ENCODE results near the gene MYO5B.

GRCh38 chr18:49827996-49828395, 367.0 kb downstream of the MYO5B start:
- TF ChIP-seq POLR2A (IDR thresholded peaks at IDR 0.05), result no peak
- TF ChIP-seq, protein P1, sequence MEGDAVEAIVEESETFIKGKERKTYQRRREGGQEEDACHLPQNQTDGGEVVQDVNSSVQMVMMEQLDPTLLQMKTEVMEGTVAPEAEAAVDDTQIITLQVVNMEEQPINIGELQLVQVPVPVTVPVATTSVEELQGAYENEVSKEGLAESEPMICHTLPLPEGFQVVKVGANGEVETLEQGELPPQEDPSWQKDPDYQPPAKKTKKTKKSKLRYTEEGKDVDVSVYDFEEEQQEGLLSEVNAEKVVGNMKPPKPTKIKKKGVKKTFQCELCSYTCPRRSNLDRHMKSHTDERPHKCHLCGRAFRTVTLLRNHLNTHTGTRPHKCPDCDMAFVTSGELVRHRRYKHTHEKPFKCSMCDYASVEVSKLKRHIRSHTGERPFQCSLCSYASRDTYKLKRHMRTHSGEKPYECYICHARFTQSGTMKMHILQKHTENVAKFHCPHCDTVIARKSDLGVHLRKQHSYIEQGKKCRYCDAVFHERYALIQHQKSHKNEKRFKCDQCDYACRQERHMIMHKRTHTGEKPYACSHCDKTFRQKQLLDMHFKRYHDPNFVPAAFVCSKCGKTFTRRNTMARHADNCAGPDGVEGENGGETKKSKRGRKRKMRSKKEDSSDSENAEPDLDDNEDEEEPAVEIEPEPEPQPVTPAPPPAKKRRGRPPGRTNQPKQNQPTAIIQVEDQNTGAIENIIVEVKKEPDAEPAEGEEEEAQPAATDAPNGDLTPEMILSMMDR (IDR thresholded peaks at IDR 0.05), result no peak
